Esophagus muscularis mucosa (tissue), 3 donors: Measurements from ENCODE around the gene IFRD2.

Experiments used
- CTCF ChIP-seq, 3 experiments: fragments of 200-600 bp in 2 of 3; fragments of 450-650 bp in 1 of 3; sonication (generic) in 2 of 3; IDR thresholded peaks; one replicate each; pipeline ENCODE4 v1.5.1; 2017 to 2019; ENCODE audit warnings: antibody characterized with exemption in 3 of 3, mild to moderate bottlenecking in 2 of 3, moderate library complexity in 1 of 3
- POLR2A ChIP-seq: fragments of 450-650 bp; IDR thresholded peaks from one replicate; pipeline ENCODE4 v1.6.1; 2017; ENCODE audit warnings: antibody characterized with exemption, moderate library complexity, mild to moderate bottlenecking, low read depth

- TF ChIP-seq POLR2A (no peak), CTCF (IDR thresholded peaks at IDR 0.05) (no peak)
Measured at GRCh38 chr3:50270422-50271224, 21.6 kb downstream of the IFRD2 start.
